ENCODE results near the gene RNF141. TPM values are rescaled to one million over a fixed set of nuclear protein-coding genes. Genes with fewer than 3 reads are reported as not detected.
A peak's percentile ranks its signal among the peaks of the same experiment; 100 is the strongest.

Gene RNF141
- total RNA-seq, 8 experiments from 2014 or later, result 19.0 to 44.3 (median 21.9) TPM

- Histone ChIP-seq H3K4me3 (no peak overlapping the region), H3K4me1 (replicated peaks in 1 of 2) (no peaks in the 10 kb centered on the region), H3K27ac (no peak overlapping the region)
- in situ Hi-C loops (cut with MboI; ENCODE audit: low pct_unique_long_range_greater_than_20kb in 2 of 9, low sequenced_read_pairs in 9 of 9, unreplicated experiment in 9 of 9), result loop anchor here in 2 of 9 experiments (25.0 kb wide), 1 partner anchor 208 kb away; no protein-coding TSS in a partner anchor
- ATAC-seq (replicated peaks in 6 of 8), result no peak
- 83 to 100% (median 95%) methylated on average over 1 to 2 of the region's 2 CpGs for WGBS, 10 experiments
These were observed 11.7 kb downstream of the RNF141 start for GRCh38 chr11:10529279-10529678.

DNA sequence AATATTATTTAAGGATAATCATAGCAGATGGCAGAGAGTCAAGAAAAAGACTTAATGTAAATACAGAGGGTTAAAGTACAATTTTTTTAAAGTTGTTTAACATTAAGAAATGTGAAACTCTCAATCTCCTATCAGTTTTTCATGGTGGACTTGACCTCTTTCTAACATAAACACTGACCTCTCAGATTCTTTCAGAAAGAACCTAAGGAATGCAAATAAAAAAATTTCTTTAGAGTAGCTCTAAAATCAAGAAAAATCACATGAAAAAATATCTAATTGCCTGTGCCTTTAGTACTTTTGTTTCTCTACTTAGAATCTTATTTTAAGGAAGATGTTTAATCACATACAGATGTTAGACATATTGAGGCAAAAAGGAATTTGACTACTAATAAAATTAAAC lies 12.9 kb downstream of the RNF141 start:
- Histone ChIP-seq H3K4me1 (replicated peaks in 1 of 2) (no peaks in the 10 kb centered on the region), H3K27ac (no peak overlapping the region), H3K4me3 (no peak overlapping the region)
- no peak for ATAC-seq (replicated peaks in 6 of 8)
- in situ Hi-C loops (cut with MboI; ENCODE audit: low pct_unique_long_range_greater_than_20kb in 2 of 9, low sequenced_read_pairs in 9 of 9, unreplicated experiment in 9 of 9), result loop anchor here in 2 of 9 experiments (25.0 kb wide), 1 partner anchor 209 kb away; no protein-coding TSS in a partner anchor

GRCh38 chr11:10526974-10527918 lies 13.7 kb downstream of the RNF141 start:
- no peak overlapping the region for H3K4me3 ChIP-seq
- no peak overlapping the region for H3K27ac ChIP-seq
- H3K4me1 ChIP-seq (replicated peaks in 1 of 2), result no peaks in the 10 kb centered on the region
- in situ Hi-C loops (cut with MboI; ENCODE audit: low pct_unique_long_range_greater_than_20kb in 2 of 9, low sequenced_read_pairs in 9 of 9, unreplicated experiment in 9 of 9), result loop anchor here in 2 of 9 experiments (25.0 kb wide), 1 partner anchor 210 kb away; no protein-coding TSS in a partner anchor
- peak in 3 of 8 experiments; percentile 57 to 79 (median 67) for ATAC-seq (replicated peaks in 6 of 8)
- WGBS, 10 experiments, result 67 to 96% (median 90%) methylated on average over 1 to 6 of the region's 6 CpGs

- WGBS, 10 experiments, result 63 to 100% (median 100%) methylated on average over 1 of the region's 1 CpG; no CpG with 5 or more reads in 2 of the 10 experiments
- no peak overlapping the region for H3K27ac ChIP-seq
- in situ Hi-C loops (cut with MboI; ENCODE audit: low pct_unique_long_range_greater_than_20kb in 2 of 9, low sequenced_read_pairs in 9 of 9, unreplicated experiment in 9 of 9), result loop anchor here in 2 of 9 experiments (25.0 kb wide), 1 partner anchor 213 kb away; no protein-coding TSS in a partner anchor
These were observed 16.5 kb downstream of the RNF141 start for GRCh38 chr11:10524471-10524870.

GRCh38 chr11:10522921-10523320 lies 18.1 kb downstream of the RNF141 start:
- no peaks in the 10 kb centered on the region for H3K4me1 ChIP-seq (replicated peaks in 1 of 2)
- H3K4me3 ChIP-seq, result no peak overlapping the region
- 0 to 100% (median 60%) methylated on average over 1 to 2 of the region's 2 CpGs; no CpG with 5 or more reads in 1 of the 10 experiments for WGBS, 10 experiments
- no peak overlapping the region for H3K27ac ChIP-seq
- in situ Hi-C loops (cut with MboI; ENCODE audit: low pct_unique_long_range_greater_than_20kb in 2 of 9, low sequenced_read_pairs in 9 of 9, unreplicated experiment in 9 of 9), result loop anchor here in 2 of 9 experiments (25.0 kb wide), 1 partner anchor 214 kb away; no protein-coding TSS in a partner anchor
- peak in 1 of 8 experiments; percentile 20 for ATAC-seq (replicated peaks in 6 of 8)

More at GRCh38 chr11:10524471-10524870, 16.5 kb downstream of the RNF141 start:
- no peak overlapping the region for H3K4me3 ChIP-seq
- H3K4me1 ChIP-seq (replicated peaks in 1 of 2), result no peaks in the 10 kb centered on the region
- ATAC-seq (replicated peaks in 6 of 8), result no peak

GRCh38 chr11:10522276-10522675 lies 18.7 kb downstream of the RNF141 start:
- Histone ChIP-seq H3K27ac (no peak overlapping the region), H3K4me1 (replicated peaks in 1 of 2) (no peaks in the 10 kb centered on the region), H3K4me3 (no peak overlapping the region)
- in situ Hi-C loops (cut with MboI; ENCODE audit: low pct_unique_long_range_greater_than_20kb in 2 of 9, low sequenced_read_pairs in 9 of 9, unreplicated experiment in 9 of 9), result loop anchor here in 2 of 9 experiments (25.0 kb wide), 1 partner anchor 215 kb away; no protein-coding TSS in a partner anchor
- no peak for ATAC-seq (replicated peaks in 6 of 8)
- WGBS, 10 experiments, result 78 to 100% (median 88%) methylated on average over 1 of the region's 1 CpG; no CpG with 5 or more reads in 2 of the 10 experiments

DNA sequence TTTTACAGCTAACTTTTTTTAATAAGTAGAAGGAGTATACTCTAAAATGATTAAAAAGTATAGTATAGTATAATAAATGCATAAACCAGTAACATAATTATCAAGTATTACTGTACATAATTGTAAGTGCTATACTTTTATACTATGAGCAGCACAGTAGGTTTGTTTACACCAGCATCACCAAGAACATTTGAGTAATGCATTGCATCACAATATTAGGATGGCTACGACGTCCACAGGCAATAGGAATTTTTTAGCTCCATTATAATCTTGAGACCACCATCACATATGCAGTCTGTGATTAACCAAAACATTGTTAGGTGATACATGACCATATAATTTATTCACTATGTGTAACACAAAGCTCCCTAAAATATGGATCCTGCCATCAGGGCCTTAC lies 20.4 kb downstream of the RNF141 start:
- ATAC-seq (replicated peaks in 6 of 8), result no peak
- in situ Hi-C loops (cut with MboI; ENCODE audit: low pct_unique_long_range_greater_than_20kb in 2 of 9, low sequenced_read_pairs in 9 of 9, unreplicated experiment in 9 of 9), result loop anchor here in 2 of 9 experiments (25.0 kb wide), 1 partner anchor 217 kb away; no protein-coding TSS in a partner anchor
- H3K27ac ChIP-seq, result no peak overlapping the region
- 79 to 100% (median 97%) methylated on average over 2 of the region's 2 CpGs; no CpG with 5 or more reads in 4 of the 10 experiments for WGBS, 10 experiments
- no peak overlapping the region for H3K4me3 ChIP-seq
- H3K4me1 ChIP-seq (replicated peaks in 1 of 2), result no peaks in the 10 kb centered on the region

DNA sequence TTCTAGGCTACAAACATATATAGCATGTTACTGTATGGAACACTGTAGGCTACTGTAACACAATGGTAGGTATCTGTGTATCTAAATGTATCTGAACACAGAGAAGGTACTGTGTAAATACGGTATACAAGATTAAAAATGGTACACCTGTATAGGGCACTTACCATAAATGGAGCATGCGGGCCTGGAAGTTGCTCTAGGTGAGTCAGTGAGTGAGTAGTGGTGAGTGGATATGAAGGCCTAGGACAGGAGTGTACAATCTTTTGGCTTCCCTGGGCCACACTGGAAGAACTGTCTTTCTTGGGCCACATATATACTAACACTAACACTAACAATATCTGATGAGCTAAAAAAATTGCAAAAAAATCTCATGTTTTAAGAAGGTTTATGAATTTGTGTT lies 21.4 kb downstream of the RNF141 start:
- in situ Hi-C loops (cut with MboI; ENCODE audit: low pct_unique_long_range_greater_than_20kb in 2 of 9, low sequenced_read_pairs in 9 of 9, unreplicated experiment in 9 of 9), result loop anchor here in 2 of 9 experiments (25.0 kb wide), 1 partner anchor 218 kb away; no protein-coding TSS in a partner anchor
- 81 to 100% (median 97%) methylated on average over 1 to 2 of the region's 2 CpGs; no CpG with 5 or more reads in 4 of the 10 experiments for WGBS, 10 experiments
- H3K4me1 ChIP-seq (replicated peaks in 1 of 2), result no peaks in the 10 kb centered on the region
- H3K27ac ChIP-seq, result no peak overlapping the region
- no peak for ATAC-seq (replicated peaks in 6 of 8)
- H3K4me3 ChIP-seq, result no peak overlapping the region

- in situ Hi-C loops (cut with MboI; ENCODE audit: low pct_unique_long_range_greater_than_20kb in 2 of 9, low sequenced_read_pairs in 9 of 9, unreplicated experiment in 9 of 9), result loop anchor here in 2 of 9 experiments (25.0 kb wide), 1 partner anchor 218 kb away; no protein-coding TSS in a partner anchor
- no peak overlapping the region for H3K4me3 ChIP-seq
- WGBS, 10 experiments, result 80 to 100% (median 90%) methylated on average over 1 to 2 of the region's 2 CpGs; no CpG with 5 or more reads in 4 of the 10 experiments
- H3K4me1 ChIP-seq (replicated peaks in 1 of 2), result no peaks in the 10 kb centered on the region
- H3K27ac ChIP-seq, result no peak overlapping the region
- peak in 2 of 8 experiments; percentile 40 to 41 for ATAC-seq (replicated peaks in 6 of 8)
These were observed 22.1 kb downstream of the RNF141 start for GRCh38 chr11:10518891-10519290.

GRCh38 chr11:10518123-10518522 lies 22.9 kb downstream of the RNF141 start:
- no peaks in the 10 kb centered on the region for H3K4me1 ChIP-seq (replicated peaks in 1 of 2)
- in situ Hi-C loops (cut with MboI; ENCODE audit: low pct_unique_long_range_greater_than_20kb in 2 of 9, low sequenced_read_pairs in 9 of 9, unreplicated experiment in 9 of 9), result loop anchor here in 2 of 9 experiments (25.0 kb wide), 1 partner anchor 219 kb away; no protein-coding TSS in a partner anchor
- H3K27ac ChIP-seq, result no peak overlapping the region
- no peak overlapping the region for H3K4me3 ChIP-seq
- ATAC-seq (replicated peaks in 6 of 8), result no peak

DNA sequence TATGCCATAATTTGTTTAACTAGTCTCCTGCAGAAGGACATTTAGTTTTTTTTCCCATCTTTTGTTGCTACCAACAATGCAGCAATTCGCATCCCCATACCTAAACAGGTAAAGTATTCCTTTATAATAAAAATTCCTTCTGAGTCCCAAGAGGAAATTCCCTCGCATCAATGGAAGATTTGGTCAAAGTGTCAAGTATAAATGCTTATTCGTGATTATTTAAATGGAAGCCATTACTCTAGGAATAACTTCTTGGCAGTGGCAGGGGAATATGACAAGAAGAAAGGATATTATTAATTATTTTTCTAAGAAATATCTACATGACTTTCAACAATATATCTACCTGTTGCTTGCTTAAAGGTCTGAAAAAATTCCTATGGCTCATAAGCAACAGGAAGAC lies 25.6 kb downstream of the RNF141 start:
- WGBS, 10 experiments, result 80 to 100% (median 94%) methylated on average over 2 to 3 of the region's 3 CpGs
- in situ Hi-C loops (cut with MboI; ENCODE audit: low pct_unique_long_range_greater_than_20kb in 2 of 9, low sequenced_read_pairs in 9 of 9, unreplicated experiment in 9 of 9), result loop anchor here in 2 of 9 experiments (25.0 kb wide), 1 partner anchor 222 kb away; no protein-coding TSS in a partner anchor

GRCh38 chr11:10514709-10515108 lies 26.3 kb downstream of the RNF141 start:
- 100% methylated on average over 2 of the region's 2 CpGs; no CpG with 5 or more reads in 6 of the 10 experiments for WGBS, 10 experiments
- in situ Hi-C loops (cut with MboI; ENCODE audit: low pct_unique_long_range_greater_than_20kb in 2 of 9, low sequenced_read_pairs in 9 of 9, unreplicated experiment in 9 of 9), result loop anchor here in 2 of 9 experiments (25.0 kb wide), 1 partner anchor 223 kb away; no protein-coding TSS in a partner anchor
- Histone ChIP-seq H3K4me3 (no peak overlapping the region), H3K27ac (no peak overlapping the region), H3K4me1 (replicated peaks in 1 of 2) (peaks cover 0 to 2% of the 10 kb centered on the region in 2 donors)
- no peak for ATAC-seq (replicated peaks in 6 of 8)

More for the DNA sequence above, 25.6 kb downstream of the RNF141 start:
- H3K27ac ChIP-seq, result no peak overlapping the region
- no peak for ATAC-seq (replicated peaks in 6 of 8)
- no peak overlapping the region for H3K4me3 ChIP-seq
- peaks cover 0 to 2% of the 10 kb centered on the region in 2 donors for H3K4me1 ChIP-seq (replicated peaks in 1 of 2)

GRCh38 chr11:10514202-10514601 lies 26.8 kb downstream of the RNF141 start:
- ATAC-seq (replicated peaks in 6 of 8), result peak in 1 of 8 experiments; percentile 36
- no peak overlapping the region for H3K27ac ChIP-seq
- peaks cover 0 to 2% of the 10 kb centered on the region in 2 donors for H3K4me1 ChIP-seq (replicated peaks in 1 of 2)
- no peak overlapping the region for H3K4me3 ChIP-seq
- in situ Hi-C loops (cut with MboI; ENCODE audit: low pct_unique_long_range_greater_than_20kb in 2 of 9, low sequenced_read_pairs in 9 of 9, unreplicated experiment in 9 of 9), result loop anchor here in 2 of 9 experiments (25.0 kb wide), 1 partner anchor 223 kb away; no protein-coding TSS in a partner anchor
- WGBS, 10 experiments, result 0 to 88% (median 60%) methylated on average over 1 to 2 of the region's 2 CpGs; no CpG with 5 or more reads in 1 of the 10 experiments
